HG03439 (cell line): Measurements from ENCODE around the gene DNAH17.

ENCODE experiments used
- ATAC-seq: cut with Tn5 transposase; IDR thresholded peaks from one replicate; pipeline ENCODE4 v1.9.1; 2021; ENCODE audit warnings: mild to moderate bottlenecking, moderate library complexity; ENCODE audit not compliant: unreplicated experiment

Gene DNAH17

GRCh38 chr17:78459696-78460095, 117.5 kb downstream of the DNAH17 start:
- ATAC-seq = no peak

- ATAC-seq = no peak
Measured at GRCh38 chr17:78458736-78459335, 118.4 kb downstream of the DNAH17 start.

GRCh38 chr17:78458091-78458490, 119.1 kb downstream of the DNAH17 start:
- ATAC-seq = no peak

- no peak for ATAC-seq
Measured at GRCh38 chr17:78454346-78454745, 122.8 kb downstream of the DNAH17 start.

GRCh38 chr17:78451753-78452152, 125.4 kb downstream of the DNAH17 start:
- ATAC-seq = no peak

- no peak for ATAC-seq
Measured at GRCh38 chr17:78450696-78451345, 126.4 kb downstream of the DNAH17 start.

GRCh38 chr17:78449983-78450595, 127.1 kb downstream of the DNAH17 start:
- ATAC-seq = no peak

GRCh38 chr17:78448356-78448993, 128.7 kb downstream of the DNAH17 start:
- ATAC-seq = no peak

- no peak for ATAC-seq
Measured at GRCh38 chr17:78446833-78447232, 130.4 kb downstream of the DNAH17 start.

DNA sequence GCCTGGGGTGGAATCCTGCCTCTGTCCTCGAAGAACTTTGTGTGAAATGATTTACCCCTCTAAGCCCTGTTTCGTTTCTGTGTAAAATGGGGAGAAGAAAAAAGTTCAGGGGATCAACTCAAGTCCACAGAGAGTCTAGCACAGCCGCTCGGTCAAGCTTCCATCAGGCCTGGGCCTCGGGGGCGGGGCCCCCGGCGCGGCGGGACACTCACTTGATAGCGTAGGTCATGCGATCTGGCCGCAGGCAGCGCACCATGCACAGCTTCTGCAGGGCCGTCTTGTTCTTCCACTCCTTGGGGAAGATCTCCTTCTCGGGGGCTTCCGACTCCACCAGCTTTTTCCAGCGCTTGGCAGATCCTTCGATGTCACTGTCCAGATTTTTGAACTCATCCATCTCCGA, 132.8 kb downstream of the DNAH17 start:
- ATAC-seq = no peak

DNA sequence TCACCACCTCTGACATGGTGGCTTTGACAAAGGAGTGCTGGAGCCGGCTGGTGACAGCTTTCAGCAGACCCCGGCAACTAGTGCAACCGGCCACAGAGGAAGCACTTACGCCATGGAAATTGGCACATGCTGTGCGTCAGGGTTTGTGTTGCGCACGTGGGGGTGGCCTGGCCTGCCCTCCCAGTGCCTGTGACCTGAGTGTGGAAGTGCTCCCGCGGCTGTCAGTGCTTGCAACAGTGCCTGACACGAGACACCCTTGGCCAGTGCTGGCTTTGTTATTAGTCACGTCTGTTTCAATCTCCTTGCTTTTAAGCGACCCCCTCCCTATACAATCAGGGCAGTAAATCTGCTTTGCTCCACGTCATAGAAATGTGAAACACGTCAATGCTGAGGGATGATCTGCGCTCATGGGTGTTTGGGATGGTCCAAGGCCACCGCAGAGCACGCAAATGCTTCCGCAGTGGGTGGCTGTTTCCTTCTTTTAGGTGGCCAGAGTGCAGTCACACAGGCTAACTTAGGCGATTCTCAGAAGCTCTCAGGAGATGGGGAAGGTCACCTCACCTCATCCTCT, 134.5 kb downstream of the DNAH17 start:
- no peak for ATAC-seq

DNA sequence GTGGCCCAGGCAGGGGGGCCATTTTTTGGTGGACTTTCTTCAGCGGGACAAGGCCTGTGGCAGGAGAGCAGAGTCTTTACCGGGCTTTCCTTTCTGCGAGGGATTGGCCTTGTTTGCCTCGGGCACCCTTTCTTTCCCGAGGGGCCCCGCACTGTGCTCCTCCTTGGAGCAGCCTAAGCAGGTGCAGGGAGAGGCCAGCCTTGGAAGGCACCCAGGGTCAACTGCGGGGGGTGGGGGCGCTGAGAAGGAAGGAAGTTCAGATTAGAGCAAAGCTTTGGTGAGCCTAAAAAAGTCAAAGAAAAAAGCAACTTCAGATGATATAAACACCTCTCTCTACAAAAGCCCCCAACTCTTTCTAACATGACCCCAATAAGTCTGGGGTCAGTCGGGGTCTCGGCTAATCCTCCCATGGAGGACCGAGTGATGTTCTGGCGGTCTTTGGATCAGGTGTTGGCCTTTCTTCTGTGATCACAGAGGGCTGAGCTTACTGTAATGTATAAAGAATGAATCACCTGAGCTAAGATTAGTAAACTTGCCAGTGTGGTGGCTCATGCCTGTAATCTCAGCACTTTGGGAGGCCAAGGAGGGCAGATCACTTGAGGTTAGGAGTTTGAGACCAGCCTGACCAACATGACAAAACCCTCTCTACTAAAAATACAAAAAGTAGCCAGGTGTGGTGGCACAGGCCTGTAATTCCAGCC, 135.8 kb downstream of the DNAH17 start:
- no peak for ATAC-seq

DNA sequence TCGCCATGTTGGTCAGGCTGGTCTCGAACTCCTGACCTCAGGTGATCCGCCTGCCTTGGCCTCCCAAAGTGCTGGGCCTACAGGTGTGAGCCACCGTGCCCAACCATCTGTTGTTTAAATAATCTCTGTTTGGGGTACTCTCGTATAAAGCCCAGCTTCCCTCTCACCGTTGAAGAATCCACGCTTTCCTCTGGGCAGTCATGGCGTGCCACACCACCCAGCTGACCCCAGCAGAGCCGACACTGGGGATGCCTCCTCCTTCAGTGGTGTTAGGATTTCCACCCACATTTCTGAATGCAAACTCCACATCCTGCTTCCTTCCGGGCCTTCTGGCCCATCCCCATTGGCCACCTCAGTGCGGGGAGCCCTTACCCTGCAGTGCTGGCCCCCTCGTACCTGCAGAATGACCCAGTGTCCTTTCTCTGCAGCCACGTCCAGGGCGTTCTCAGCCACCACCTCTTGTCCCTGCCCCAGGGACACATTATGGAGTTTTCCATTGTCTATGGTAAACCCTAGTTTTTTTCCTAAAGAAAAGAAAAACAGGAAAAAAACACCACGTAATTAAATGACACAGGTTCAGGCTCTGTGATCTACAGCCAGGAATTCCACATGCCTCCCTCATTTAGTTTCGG, 138.4 kb downstream of the DNAH17 start:
- ATAC-seq = no peak

GRCh38 chr17:78438271-78438691, 138.9 kb downstream of the DNAH17 start:
- no peak for ATAC-seq

DNA sequence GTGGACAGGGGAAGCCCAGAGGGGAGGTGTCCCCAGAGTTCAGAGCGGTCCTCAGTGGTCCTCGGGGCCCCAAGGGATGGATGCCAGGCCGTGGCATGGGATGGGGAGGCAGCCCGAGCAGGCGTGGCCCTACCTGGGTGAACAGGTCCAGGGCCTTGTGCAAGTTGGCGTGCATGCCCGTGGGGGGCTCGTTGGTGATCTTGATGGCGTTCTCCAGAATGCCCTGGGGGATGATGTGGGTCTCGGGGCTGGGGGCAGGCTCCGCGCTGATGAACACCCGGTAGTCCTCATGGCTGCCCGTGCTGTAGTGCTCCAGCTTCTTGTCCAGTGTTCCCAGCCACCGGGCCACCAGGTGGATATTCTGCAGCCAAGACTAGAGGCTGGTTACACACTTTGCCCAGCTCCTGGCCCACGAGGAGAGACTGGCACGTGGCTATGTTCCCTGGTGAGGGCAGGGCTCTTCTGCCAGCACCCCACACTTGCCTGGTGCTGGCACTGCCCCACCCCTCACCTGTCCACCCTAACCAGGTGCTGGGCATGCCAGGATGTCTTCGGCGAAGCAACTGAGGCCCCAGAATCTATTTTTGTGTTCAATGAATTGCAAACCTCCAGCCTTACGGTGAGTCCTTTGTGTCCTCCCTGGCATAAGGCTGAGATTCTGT, 139.6 kb downstream of the DNAH17 start:
- ATAC-seq = no peak

DNA sequence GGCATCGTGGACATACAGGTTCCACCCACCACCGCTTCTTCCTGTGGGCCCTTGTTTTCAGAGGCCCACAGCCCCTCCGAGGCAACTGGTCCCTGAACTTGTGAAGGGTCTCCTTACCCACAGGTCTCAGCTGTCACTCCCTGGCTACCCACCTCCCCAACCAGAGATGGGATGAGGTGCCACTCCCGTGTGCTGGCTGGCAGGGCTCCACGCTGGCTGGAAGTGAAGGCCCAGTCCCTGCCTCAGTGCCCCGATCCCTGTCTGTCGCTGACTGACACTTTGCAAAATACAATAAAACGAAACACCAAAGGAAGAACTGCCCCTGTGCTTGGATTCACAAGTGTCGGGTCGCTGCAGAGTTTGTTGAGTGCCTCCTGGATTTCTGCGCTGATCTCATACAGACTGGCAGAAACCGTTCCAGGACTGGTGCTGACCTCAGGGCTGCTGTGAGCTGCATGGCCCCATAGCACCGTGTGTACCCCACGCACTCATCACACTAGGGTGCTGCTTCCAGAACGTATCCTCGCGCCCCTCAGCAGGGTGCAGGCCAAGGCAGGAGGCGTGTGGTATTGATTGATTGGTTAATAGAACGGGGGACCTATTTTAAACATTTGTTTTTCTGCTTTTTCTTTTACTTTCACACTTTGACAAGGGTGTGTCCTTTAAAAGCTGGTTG, 141.7 kb downstream of the DNAH17 start:
- no peak for ATAC-seq

DNA sequence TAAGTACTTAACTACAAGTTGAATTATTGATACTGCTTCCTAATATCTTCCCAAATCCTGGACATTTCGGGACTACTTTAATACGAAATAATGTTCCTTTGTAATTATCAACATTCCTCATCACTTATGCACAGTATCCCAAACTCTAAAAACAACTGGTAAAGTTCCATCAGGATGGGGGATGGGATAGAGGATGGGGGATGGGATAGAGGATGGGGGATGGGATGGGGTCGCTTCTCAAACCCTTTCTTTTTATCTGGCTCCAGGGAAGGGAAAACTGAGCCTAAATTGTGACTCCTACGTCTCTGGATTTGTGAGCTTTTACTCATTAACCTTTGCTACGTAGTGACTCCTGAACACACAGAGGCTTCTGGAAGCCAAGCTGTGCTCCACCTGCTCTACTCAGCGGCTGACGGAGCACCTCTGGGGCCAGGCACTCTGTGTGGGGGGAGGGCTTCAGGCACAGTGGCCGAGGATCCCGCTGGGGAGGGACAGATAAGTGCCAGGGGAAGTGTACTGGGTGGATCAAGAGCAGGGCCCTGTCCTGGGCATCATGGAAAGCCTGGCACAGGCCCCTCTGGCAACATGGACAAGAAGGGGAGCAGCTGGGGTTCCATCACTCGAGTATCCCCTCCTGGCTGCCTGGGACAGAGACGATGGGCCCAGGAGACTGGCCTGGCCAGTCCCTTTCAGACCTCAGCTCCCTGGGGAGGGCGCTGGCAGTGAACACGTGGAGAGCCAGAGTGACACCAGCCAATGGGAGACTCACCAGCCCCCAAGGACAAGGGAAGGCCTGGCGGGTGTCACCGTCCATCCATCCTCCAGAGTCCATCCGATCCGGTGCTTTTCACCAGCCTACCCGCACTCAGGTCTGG, 142.5 kb downstream of the DNAH17 start:
- no peak for ATAC-seq

GRCh38 chr17:78433780-78434335, 143.3 kb downstream of the DNAH17 start:
- no peak for ATAC-seq
